HG03378 (cell line): Measurements from ENCODE around the gene SOD1.
A peak's percentile ranks its signal among the peaks of the same experiment; 100 is the strongest.

Experiments used
- ATAC-seq: cut with Tn5 transposase; IDR thresholded peaks from one replicate; pipeline ENCODE4 v1.9.1; 2021; ENCODE audit warnings: mild to moderate bottlenecking, moderate library complexity; ENCODE audit not compliant: unreplicated experiment

The SOD1 gene

GRCh38 chr21:31678478-31678877 lies 19.0 kb downstream of the SOD1 start:
- ATAC-seq = no peak

- no peak for ATAC-seq
Measured at GRCh38 chr21:31682620-31683019, 23.1 kb downstream of the SOD1 start.

- no peak for ATAC-seq
Measured at GRCh38 chr21:31683029-31683428, 23.5 kb downstream of the SOD1 start.

- ATAC-seq = no peak
Measured at GRCh38 chr21:31684918-31685317, 25.4 kb downstream of the SOD1 start.

GRCh38 chr21:31686272-31686915 lies 26.9 kb downstream of the SOD1 start:
- no peak for ATAC-seq

GRCh38 chr21:31687108-31687507 lies 27.6 kb downstream of the SOD1 start:
- ATAC-seq = no peak

GRCh38 chr21:31688603-31689368 lies 29.3 kb downstream of the SOD1 start:
- no peak for ATAC-seq

- ATAC-seq = no peak
Measured at GRCh38 chr21:31693222-31693621, 33.7 kb downstream of the SOD1 start.

GRCh38 chr21:31696424-31696823 lies 36.9 kb downstream of the SOD1 start:
- ATAC-seq = no peak

- ATAC-seq = no peak
Measured at GRCh38 chr21:31698461-31698860, 39.0 kb downstream of the SOD1 start.

GRCh38 chr21:31700040-31700439 lies 40.5 kb downstream of the SOD1 start:
- no peak for ATAC-seq

- ATAC-seq = no peak
Measured at GRCh38 chr21:31706562-31706961, 47.1 kb downstream of the SOD1 start.

- no peak for ATAC-seq
Measured at GRCh38 chr21:31707499-31707898, 48.0 kb downstream of the SOD1 start.

GRCh38 chr21:31708541-31708940 lies 49.0 kb downstream of the SOD1 start:
- ATAC-seq = no peak

GRCh38 chr21:31710586-31710985 lies 51.1 kb downstream of the SOD1 start:
- ATAC-seq = no peak

- ATAC-seq = no peak
Measured at GRCh38 chr21:31711326-31711725, 51.8 kb downstream of the SOD1 start.

- no peak for ATAC-seq
Measured at GRCh38 chr21:31711745-31712285, 52.3 kb downstream of the SOD1 start.

- no peak for ATAC-seq
Measured at GRCh38 chr21:31713115-31713514, 53.6 kb downstream of the SOD1 start.

- peak; percentile 59 for ATAC-seq
Measured at GRCh38 chr21:31713973-31714740, 54.7 kb downstream of the SOD1 start.

- no peak for ATAC-seq
Measured at GRCh38 chr21:31714741-31715365, 55.4 kb downstream of the SOD1 start.

GRCh38 chr21:31716106-31716505 lies 56.6 kb downstream of the SOD1 start:
- ATAC-seq = no peak
